GM19467 (cell line): Measurements from ENCODE around the gene LRRC37A2.
"Not testable (repeated sequence)": the region's sequence is repeated elsewhere in the genome, so short reads cannot be mapped to it uniquely, and the experiment has no call there.

Experiments used
- ATAC-seq: cut with Tn5 transposase; IDR thresholded peaks from one replicate; pipeline ENCODE4 v1.9.1; 2021; ENCODE audit warnings: mild to moderate bottlenecking, moderate library complexity; ENCODE audit not compliant: unreplicated experiment

LRRC37A2 gene

DNA sequence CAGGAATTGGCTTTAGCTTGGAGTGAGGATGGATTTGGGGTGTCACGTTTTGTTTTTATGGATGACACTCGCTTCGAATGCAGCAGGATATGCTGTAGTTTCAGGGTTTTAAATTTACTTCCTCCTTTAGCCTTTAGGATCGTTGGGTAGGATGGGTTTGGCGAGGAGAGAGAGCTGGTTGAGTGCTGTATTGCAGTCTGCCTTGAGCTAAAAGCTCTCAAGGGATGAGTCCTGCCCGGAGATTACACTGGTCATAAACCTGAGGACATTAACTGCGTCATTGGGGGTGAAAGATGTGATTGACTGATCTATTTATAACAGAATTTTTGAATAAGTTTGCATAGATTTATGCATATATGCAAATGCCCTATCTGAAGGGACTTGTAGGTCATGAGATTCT is 79.1 kb downstream of the LRRC37A2 start:
- ATAC-seq: not testable (repeated sequence)

DNA sequence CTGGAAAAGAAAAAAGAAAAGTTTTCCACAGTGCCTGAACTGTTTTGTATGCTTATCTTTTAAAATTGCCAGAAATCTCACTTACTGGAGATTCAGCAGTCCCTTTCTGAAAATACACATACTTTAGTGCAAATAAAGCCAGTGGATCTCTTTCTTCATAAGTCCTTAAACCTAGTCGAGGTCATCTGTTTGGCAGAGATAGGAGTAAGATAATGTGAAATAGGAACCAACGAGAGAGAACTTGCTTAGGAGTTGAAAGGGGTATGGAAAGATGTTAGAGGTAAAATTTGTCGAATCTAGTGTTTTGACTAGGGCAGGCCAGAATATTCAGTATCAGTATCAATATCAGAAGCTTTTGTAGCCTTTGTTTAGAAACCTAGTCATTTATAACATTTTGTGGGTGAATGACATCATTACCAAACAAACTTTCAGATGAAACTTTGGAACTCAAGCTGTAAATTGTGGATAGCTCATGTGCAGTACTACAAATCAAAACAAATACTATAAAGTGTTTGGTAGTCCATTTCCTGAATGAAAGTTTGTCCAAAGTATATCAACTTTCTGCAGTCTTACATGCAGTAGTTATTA is 86.2 kb downstream of the LRRC37A2 start:
- not testable (repeated sequence) for ATAC-seq

DNA sequence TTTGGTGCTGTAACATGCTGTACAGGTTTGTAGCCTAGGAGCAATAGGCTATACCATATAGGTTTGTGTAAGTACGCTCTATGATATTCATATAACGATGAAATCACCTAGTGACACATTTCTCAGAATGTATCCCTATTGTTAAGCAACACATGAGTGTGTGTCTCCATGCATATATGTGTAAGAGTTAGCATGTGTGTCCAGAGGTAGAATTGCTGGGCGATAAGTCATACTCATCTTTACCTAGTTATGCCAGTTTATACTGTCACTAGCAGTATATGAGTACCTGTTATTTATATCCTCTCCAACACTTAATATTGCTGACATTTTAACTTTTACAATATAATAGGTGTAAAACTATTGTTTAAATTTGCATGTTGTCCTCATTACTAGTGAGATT is 88.5 kb downstream of the LRRC37A2 start:
- ATAC-seq: not testable (repeated sequence)

DNA sequence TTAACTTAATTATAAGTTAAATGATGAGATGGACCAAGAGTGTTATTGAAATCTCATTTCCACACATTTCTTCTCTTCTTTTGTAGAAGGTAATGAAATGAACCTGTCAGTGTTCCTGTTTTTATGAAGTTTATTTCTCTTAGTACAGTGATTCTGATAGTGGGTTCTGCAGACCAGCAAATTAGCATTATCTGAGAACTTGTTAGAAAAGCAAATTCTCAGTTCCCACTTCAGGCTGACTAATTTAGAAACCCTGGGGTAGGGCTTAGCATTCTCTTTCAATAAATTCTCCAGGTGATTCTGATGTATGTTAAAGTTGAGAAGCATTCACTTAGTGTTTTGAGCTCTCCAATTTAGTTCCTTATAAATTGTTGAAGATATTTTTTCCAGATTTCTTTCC is 90.9 kb downstream of the LRRC37A2 start:
- ATAC-seq: not testable (repeated sequence)
